HG03342 (cell line): Measurements from ENCODE around the gene SEC14L1.
"Not testable (repeated sequence)": the region's sequence is repeated elsewhere in the genome, so short reads cannot be mapped to it uniquely, and the experiment has no call there.

Source experiments
- ATAC-seq: cut with Tn5 transposase; IDR thresholded peaks from one replicate; pipeline ENCODE4 v1.9.1; 2021; ENCODE audit warnings: mild to moderate bottlenecking, moderate library complexity; ENCODE audit not compliant: unreplicated experiment

SEC14L1 gene

GRCh38 chr17:77254951-77255825 lies 114.4 kb downstream of the SEC14L1 start:
- no peak for ATAC-seq

DNA sequence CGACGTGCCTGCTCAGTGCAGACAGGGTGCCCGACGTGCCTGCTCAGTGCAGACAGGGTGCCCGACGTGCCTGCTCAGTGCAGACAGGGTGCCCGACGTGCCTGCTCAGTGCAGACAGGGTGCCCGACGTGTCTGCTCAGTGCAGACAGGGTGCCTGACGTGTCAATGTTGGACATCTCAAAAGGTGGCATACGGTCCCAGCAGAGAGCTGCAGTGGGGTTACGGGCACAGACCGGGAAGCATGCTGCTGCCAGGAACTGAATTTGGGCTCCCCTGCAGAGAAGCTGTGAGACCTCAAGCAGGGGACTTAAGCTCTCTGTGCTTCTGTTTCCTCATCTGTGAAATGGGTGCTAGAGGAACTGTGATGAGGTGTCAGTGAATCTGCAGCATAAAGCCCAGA lies 115.2 kb downstream of the SEC14L1 start:
- ATAC-seq, result not testable (repeated sequence)

DNA sequence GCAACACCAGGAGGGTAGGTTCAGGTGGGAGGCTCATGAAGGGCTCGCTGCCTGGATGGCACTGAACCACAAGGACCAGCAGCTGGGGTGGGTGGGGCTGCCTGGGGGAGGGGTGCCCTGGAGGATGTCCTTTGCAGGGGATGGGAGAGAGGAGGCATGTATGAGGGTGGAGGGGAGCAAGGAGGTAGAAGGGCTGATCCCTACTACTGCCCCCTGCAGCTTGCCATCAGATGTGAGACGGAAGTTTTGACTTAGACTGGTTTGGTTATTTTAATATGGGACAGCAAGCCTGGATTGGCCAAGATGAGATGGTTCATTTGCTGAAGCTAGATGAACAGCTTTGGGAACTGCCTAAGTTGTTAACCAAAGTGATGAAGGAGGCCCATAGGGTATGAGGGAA lies 115.9 kb downstream of the SEC14L1 start:
- no peak for ATAC-seq

GRCh38 chr17:77257169-77257568 lies 116.4 kb downstream of the SEC14L1 start:
- no peak for ATAC-seq

DNA sequence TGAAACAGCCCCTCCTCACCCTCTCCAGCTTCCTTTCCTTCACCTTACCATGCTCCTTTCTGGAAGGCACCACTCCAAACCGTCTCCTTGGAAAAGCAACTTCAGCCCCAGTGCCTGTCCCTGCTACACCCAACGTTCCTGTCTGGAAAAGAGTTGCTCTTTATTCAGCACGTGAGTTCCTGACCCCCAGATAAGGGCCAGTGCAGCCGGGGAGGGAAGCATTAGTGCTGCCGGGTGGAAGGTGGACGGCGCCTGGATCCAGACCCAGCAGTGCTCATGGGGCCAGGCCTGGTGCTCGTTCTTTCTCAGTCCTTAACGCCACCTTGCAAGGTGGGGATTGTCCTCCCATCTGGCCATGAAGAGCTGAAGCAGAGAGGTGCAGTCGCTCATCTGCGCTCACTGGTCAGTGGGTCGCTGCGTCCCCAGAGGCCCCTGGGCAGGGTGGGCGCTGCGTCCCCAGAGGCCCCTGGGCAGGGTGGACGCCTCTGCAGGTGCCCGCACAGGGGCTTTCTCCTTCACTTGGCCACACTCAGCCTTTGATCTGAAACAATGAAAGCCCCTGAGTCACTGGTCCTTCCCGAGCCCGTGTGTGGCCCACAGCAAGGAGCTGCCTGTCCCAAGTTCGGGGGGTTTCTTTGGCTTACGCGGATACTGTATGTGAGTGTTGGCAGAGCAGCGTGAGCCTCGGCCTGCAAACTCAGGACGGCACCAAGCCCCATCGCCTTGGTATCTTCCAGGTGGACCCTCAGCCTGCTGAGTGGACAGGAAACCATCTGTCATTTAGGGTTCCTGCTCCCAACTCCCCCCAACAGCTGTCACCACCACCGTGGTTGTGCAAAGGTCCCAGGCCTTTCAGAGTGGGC lies 117.1 kb downstream of the SEC14L1 start:
- no peak for ATAC-seq

DNA sequence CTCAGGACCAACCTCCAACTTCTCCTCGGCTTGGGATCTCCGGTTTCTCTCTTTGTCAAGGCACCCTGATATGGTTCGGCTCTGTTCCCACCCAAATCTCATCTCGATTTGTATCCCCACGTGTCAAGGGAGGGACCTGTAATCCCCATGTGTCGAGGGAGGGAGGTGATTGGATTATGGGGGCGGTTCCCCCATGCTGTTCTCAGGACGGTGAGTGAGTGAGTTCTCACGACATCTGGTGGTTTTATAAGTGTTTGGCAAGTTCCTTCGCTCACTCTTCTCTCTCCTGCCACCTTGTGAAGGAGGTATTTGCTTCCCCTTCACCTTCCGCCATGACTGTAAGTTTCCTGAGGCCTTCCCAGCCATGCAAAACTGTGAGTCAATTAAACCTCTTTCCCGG lies 117.9 kb downstream of the SEC14L1 start:
- ATAC-seq, result no peak

DNA sequence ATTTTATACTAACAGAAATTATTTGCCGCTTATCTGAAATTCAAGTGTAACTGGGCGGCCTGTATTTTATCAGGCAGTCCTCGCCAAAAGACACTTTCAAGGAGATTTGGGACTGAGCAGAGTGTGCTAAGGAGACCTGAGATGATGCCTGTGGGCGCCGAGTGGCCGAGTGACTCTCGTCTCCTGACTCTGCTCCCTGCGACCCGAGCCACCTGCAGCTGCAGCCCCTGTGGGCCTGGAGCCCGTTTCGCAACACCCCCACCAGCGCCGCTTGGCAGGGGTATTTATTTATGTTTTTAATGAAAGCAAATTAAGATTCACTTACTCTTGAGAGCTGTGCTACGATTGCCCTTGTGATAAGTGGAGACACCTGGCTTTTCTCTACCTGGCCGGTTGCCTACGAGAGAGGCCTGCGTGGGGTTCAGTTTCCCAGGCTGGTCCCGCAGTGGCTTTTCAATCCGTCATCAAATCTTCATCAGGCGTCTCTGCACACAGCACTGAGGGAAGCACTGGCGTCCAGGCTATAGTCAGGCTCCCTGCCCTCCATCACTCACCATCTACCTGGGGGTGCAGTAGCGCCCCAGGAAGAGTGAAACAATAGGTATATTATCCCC lies 124.0 kb downstream of the SEC14L1 start:
- ATAC-seq, result no peak

GRCh38 chr17:77266213-77266612 lies 125.4 kb downstream of the SEC14L1 start:
- no peak for ATAC-seq
